ENCODE results near the gene SCN8A. TPM values are rescaled to one million over a fixed set of nuclear protein-coding genes. Genes with fewer than 3 reads are reported as not detected.
"Not testable (repeated sequence)": the region's sequence is repeated elsewhere in the genome, so short reads cannot be mapped to it uniquely, and the experiment has no call there.

SCN8A gene
- 1 to 10 TPM; 1.1 to 1.4 (median 1.4) TPM for polyA plus RNA-seq (ENCODE audit: insufficient read depth in 1 of 5, insufficient read length in 5 of 5, low replicate concordance in 1 of 5)
- long read RNA-seq, donor 1: 0 reads
- long read RNA-seq, donor 2: 0 reads
- long read RNA-seq, donor 3: 0 reads
- long read RNA-seq, donor 4: 0 reads
- long read RNA-seq, donor 5: 0 reads
- long read RNA-seq, donor 6: 0 reads
- long read RNA-seq, donor 7: 0 reads
- long read RNA-seq, donor 8: 0 reads

DNA sequence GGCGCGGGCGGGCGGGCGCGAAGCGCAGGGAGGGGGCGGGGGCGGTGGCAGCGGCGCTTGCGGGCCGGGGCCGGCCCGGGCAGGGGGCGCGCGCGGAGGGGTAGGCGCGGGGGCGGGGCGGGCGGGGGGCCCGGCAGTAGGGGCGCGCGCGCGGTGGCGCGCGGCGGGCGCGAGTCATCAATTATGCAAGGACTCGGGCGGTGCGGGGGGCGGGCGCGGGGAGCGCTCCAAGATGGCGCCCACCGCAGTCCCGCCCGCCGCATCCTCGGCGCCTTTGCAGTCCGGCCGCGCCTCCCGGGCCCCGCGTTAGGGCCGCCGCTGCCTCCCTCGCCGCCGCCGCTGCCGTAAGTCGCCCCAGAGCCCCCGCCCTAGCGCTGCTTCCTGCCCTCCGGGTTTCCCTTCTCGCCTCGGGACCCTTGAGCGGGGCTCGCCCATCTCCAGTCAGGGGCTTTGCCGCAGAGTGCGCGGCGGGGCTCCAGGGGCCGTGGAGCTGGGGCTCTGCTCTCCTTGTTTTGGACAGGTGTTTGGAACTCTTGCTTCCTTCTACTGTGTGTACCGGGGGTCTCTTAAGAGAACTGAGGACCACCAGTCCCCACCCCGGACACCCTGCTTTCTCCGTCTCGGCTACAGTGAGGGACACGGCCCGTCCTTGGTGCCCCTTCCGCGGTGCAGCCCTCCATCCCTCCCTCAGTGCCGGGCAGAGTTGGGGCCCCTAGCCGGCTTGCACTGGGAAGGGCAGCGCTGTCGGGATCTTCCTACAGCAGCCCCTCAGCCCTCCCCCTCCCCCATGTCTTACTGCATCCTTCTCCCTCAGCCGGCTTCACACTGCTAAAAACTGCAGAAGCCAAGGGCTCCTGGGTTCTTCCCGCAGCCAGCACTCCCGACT is at the start of gene SCN8A:
TSS of gene SCN8A (plus strand) at position 218 of the 886 bp plus-strand sequence. CDS start 71,585 bp downstream, outside the sequence.
- DNase-seq: peak in 1 of 2 donors; percentile 13

DNA sequence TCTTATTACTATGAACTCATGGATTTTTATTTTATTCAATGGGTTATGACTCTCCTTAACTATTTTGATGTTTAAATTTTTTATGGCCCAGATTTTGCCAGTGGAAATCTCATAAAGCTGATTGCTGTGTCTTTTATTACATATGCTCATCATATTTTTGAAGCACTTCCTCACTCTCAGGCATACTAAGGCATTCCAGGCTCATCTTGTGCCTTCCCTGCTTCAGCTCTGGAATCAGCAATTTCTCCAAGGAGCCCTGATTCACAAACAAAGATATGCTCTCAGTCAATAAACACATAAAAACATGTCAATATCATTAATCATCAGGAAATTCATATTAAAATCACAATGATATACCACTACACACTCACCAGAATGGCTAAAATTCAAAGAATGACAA is 44.9 kb upstream of the SCN8A start:
- DNase-seq: no peak

DNA sequence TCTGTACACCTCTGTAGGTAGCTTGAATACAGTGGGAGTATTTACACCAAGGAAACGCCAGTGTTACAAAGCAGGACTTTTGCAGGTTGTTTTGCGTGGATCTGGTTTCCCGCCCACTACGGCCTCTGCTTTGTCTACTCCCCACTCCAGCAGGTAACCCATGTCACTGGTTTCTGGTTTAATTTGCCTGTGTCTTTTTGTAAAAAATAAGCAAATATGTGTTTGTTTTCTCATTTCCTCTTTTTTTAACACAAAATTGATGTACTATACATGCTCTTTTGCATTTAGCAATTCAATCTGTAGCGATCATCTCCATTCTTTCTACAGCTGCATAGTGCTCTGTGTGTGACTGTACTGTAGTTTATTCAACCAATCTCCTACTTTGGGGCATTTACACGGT is 43.4 kb upstream of the SCN8A start:
- DNase-seq: no peak

DNA sequence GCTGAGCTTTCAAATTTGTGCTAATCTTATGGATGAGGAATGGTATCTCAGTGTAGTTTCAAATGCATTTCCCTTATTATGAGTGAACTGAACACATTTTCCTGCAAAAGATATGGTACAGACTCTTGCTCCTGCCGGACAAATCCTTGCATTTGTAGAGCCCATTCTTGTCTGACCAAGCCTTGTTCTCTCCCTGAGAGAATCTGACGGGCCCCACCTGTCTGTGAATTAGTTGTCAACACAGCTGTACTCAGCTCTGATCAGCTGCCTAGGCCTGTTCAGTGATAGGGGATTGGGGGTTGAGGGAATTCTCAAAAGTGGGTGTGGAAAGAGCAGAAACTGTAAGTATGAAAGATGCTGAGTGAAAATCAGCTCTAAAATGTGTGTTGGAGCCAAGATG is 42.8 kb upstream of the SCN8A start:
- DNase-seq: no peak

DNA sequence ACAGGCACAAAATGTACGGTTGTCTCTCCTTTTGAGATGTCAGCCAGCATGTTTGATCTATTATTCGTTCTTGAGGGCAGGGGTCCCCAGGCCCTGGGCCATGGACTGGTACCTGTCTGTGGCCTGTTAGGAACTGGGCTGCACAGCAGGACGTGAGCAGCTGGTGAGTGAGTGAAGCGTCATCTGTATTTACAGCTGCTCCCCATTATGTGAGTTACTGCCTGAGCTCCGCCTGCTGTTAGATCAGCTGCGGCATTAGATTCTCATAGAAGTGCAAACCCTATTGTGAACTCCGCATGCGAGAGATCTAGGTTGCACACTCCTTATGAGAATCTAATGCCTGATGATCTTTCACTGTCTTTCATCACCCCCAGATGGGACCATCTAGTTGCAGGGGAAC is 41.4 kb upstream of the SCN8A start:
- DNase-seq: no peak

DNA sequence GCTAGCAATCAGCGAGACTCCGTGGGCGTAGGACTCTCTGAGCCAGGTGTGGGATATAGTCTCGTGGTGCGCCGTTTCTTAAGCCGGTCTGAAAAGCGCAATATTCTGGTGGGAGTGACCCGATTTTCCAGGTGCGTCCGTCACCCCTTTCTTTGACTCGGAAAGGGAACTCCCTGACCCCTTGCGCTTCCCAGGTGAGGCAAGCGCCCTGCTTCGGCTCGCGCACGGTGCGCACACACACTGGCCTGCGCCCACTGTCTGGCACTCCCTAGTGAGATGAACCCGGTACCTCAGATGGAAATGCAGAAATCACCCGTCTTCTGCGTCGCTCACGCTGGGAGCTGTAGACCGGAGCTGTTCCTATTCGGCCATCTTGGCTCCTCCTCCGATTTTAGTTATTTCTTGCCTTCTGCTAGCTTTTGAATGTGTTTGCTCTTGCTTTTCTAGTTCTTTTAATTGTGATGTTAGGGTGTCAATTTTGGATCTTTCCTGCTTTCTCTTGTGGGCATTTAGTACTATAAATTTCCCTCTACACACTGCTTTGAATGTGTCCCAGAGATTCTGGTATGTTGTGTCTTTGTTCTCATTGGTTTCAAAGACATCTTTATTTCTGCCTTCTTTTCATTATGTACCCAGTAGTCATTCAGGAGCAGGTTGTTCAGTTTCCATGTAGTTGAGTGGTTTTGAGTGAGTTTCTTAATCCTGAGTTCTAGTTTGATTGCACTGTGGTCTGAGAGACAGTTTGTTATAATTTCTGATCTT is 22.6 kb upstream of the SCN8A start:
- DNase-seq: not testable (repeated sequence)

DNA sequence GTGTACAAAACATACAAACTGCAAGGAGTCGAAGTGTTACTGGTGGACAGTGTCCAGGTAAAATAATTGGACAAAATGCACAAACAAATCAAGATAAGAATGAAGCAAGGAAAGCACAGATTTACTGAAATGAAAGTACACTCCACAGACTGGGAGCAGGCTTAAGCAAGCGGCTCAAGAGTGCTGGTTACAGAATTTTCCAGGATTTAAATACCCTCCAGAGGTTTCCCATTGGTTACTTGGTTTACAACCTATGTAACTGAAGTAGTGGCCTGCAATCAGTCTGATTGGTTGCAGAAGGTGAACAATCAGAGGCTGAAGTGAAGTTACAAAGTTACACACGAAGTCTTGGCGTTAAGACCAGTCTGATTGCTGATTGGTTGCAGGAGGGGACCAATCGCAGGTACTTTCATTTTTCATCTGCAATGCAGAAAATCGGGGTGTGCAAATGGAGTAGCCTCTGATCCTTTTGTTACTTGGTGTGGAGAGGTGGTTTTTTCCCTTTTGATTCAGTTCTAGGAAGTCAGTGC is 11.6 kb upstream of the SCN8A start:
- no peak for DNase-seq

DNA sequence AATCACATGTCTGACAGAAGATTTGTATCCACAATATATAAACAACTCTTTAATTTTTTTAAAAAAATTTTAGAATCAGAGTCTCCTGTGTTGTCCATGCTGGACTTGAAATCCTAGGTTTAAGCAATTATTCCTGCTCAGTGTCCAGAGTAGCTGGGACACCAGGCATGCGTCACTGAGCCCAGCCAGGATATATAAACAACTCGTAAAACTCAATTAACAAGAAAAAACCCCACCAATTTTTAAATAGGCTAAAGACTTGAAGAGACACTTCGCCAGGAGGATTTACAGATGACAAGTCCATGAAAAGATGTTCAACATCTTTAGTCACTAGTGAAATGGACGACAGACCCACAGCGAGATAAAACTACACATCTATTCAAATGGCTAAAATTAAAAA is 2.0 kb upstream of the SCN8A start:
- DNase-seq: no peak

DNA sequence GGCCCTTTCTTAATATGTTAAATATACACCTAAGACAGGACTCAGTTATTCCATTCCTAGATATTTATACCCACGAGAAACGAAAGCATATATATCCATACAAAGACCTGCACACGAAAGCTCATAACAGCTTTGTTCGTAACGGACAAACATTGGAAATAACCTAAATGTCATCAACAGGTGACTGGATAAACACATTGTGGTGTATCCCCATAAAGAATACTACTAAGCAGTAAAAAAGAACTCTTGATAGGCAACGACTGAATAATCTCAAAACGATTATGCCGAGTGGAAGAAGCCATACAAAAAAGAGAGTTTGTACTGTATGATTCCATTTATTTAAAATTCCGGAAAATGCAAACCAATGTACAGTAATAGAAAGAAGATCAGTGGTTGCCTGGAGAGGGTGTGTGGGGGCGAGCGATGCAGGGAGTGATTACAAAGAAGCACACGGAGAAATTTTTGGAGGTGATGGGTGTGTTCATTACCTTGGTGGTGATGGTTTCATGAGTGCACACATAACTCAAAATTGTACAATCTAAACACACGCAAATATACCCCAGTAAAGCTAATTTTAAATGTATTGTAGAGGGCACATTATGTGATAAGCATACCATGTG is 1.4 kb upstream of the SCN8A start:
- no peak for DNase-seq

DNA sequence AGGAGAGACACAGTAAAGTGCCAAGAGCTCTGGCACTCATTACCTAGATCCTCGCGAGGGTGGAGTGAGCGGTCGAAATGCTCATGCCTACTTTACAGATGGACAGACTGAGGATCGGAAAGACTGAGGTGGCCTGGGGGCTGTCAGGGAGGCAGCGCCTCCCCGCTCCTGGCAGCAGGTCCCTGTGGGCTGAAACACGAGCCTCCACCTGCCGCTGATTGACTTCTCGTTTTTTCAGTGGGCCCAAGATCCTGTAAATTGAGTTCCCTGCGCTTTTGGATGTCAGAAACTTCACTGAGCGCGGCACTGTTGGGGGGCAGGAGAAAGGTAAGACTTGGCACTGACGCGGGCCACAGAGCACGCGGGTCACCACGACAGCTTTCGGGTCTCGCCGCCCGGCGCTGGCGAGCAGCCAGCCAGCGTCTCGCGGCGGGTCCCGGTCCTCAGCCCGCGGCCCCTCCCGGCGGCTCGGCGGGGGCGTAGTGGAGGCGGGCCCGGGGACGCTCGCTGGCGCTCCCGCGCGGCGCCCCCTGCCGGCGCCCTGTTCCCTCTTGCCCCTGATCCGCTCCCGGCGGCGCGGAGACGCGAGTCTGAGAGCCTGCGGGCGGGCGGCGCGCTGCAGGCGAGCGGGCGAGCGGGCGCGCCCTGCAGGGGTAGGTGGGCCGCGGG is 552 bp upstream of the SCN8A start:
- DNase-seq: peak; percentile 37 to 45

DNA sequence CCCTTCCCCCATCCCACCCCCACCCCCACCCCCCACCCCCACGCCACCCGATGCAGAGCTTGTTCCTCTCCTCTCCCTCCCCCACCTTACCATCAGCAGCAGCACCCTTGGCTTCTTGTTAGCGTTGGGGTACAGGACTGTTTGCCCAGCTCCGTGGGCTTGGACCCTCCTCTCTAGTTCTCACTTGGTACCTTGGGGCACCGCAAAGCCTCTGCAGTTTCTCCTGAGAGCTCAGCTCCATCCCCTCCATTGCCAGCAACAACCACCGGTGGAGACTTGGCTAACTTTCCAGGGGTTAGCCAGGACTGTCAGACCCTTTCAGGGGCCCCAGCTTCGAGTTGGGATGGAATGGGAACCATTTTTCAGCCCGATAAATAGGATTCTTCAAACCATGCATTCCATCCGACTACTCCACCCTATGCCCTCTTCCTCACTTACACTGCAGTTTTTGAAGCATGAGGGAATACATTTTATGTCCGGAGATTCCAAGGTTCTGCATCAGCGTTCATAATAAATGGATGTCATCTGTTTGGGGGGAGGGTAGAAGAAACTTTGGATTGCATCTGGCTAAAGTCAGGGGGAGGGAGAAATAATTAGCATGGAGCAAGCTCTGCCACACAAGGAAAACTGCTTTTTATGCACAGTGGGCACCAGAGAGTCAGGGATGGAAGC is 1.1 kb downstream of the SCN8A start:
- no peak for DNase-seq

DNA sequence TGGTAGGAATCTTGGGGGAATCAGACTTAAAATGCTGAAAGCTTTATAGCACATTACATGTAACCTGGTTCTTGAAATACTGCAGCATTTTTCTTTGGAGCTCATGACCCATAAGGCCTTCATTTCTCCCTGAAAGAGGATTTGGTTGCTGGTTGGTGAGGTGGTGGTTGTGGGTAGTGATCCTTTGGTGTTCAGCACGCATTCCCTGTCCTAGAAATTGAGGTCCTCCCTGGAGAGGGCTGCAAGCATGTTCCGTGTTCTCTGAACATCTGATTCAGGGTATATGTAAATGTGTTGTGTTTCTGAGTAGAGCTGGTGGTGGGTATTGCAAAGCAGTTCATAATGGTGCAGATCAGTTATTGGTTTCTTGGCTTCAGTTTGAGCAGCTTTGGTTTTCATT is 2.0 kb downstream of the SCN8A start:
- no peak for DNase-seq

DNA sequence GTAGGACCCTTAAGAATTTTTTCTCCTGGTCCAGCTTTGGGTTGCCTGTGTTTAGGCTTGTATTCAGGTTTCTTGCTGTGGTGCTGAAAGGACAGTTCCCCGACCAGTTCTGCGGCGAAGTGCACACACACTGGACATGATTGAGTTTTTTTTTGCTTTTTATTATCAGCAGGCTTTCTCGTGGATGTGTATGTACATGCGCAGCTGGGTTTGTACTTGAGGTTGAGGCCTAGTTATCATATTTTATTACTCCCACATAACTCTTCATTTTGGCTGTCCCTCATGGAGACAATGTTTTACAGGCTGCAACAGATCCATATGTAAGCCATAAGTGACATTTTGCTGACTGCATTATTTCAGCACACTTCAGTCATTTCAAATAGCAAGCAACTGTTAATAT is 2.5 kb downstream of the SCN8A start:
- peak in 1 of 2 donors; percentile 36 for DNase-seq

DNA sequence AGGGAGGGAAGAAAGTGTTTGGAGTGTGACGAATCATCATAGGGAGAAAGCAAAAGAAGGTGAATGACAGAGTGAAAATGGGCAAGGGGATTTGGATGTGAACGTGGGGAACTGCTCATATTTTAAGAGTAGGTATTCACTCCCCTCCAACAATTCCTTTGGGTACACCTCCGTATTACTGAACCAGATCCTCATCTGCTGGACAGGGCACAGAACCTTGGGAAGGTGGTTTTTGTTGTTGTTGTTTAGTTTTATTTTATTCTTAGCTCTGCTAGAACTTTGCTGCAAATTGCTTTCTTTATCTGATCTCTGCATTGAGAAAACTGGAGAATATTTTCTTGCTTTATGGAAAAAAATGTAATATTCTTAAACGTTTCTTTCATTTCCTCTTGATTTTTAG is 7.1 kb downstream of the SCN8A start:
- DNase-seq: no peak

DNA sequence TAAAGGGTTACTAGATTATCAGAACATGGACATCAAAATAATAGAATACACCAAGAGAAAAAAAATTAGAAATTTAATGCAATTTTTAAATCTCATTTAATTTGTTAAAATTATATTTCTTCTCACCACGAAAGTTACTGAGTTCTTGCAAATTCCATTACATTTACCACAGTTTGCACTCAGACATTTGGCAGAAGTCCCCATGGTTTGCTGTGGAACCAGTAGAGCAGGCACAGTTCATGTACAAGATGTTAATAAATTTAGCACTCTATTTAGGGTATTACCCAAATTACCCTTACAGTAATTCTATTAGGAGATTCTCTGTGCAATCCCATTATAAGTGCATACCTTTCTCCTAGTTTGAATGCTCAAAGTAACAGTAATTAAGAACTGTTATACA is 9.7 kb downstream of the SCN8A start:
- DNase-seq: no peak

DNA sequence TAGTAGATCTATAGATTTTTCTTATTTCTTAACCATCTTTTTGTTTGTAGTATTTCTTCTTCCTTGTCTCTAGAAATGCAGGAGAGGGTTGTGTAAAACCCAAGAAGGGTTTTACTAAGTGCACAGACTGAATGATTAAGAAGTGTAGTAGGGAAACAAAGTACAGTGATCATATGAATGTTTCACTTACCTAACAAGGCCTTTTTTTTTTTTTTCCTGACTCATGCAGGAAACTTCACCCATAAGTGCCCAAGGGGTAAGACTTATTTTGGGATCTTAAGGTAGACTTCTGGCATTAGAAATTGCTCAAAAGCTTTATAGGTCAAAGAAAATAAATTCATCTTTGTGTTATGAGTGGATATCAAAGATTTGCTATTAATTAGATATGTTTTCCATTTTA is 10.2 kb downstream of the SCN8A start:
- DNase-seq: no peak

DNA sequence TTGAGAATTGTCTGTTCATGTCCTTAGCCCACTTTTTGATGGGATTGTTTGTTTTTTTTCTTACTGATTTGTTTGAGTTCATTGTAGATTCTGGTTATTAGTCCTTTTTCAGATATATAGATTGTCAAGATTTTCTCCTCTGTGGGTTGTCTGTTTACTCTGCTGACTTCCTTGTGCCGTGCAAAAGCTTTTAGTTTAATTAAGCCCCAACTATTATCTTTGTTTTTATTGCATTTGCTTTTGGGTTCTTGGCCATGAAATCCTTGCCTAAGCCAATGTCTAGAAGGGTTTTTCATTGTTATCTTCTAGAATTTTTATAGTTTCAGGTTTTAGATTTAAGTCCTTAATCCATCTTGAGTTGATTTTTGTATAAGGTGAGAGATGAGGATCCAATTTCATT is 14.9 kb downstream of the SCN8A start:
- DNase-seq: not testable (repeated sequence)

DNA sequence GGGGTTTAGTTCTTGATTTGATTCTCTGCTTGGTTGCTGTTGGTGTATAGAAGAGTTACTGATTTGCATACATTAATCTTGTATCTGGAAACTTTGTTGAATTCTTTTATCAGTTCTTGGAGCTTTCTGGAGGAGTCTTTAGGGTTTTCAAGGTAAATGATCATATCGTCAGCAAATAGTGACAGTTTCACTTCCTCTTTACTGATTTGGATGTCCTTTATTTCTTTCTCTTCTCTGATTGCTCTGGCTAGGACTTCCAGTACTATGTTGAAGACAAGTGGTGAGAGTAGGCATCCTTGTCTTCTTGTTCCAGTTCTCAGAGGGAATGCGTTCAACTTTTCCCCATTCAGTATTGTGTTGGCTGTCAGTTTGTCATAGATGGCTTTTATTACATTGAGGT is 16.2 kb downstream of the SCN8A start:
- DNase-seq: not testable (repeated sequence)

DNA sequence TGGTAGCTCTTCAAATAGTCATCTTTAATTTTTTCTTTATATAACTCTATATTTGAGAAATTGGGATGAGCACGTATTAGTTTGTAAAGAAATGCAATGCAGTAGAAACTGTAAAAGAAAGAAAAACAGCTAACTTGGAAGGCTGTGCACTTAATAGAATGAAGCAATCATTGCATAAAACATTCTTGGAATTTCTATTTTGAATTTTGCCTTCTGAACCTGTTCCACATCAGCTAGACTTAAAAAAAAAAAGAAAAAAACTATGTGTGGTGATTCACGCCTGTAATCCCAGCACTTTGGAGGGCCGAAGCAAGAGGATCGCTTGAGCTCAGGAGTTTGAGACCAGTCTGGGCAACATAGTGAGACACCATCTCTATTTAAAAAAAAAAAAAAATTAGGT is 29.4 kb downstream of the SCN8A start:
- DNase-seq: no peak

DNA sequence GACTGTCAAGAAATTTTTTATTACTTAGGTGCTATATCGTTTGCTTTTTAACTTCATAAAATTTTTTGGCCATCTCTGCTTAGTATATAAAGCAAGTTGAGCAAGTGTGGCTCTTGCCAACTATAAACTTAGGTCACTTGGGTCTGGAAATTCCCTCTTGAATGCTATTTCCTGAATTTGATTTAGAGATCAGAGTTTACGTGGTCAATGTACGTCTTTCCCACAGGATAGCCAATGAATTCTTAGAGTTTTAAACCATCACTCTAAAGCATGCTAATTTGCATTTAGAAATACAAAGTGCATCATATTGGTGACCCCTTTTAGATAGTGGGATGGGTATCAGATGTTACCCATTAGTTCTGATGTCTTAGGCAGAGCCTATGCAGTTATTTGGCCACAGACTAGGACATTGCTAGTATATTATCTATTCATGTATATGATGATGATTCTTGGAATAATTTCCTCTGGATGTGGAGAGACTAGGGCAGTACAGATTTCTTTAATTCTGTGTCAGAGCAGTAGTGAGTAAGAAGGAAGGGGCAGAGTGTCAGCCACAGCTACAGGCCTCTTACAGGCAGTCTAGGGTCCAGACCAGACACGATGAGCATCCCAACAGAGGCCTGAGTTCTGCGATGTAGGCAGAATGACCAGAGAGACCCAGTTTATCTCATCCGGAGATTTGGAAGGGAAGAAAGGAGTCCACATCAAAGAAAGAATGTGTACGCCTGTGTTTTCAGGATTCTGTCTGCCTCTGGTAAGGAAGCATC is 30.3 kb downstream of the SCN8A start:
- no peak for DNase-seq

Data from right lung (tissue), 10 donors.